ENCODE measurements around the gene INPP5A.
"Not testable (repeated sequence)": the region's sequence is repeated elsewhere in the genome, so short reads cannot be mapped to it uniquely, and the experiment has no call there.

INPP5A gene

GRCh38 chr10:132732518-132732917 is 194.9 kb downstream of the INPP5A start:
- DNase-seq = no peak

- DNase-seq = no peak
These were observed 196.3 kb downstream of the INPP5A start for GRCh38 chr10:132733926-132734325.

DNA sequence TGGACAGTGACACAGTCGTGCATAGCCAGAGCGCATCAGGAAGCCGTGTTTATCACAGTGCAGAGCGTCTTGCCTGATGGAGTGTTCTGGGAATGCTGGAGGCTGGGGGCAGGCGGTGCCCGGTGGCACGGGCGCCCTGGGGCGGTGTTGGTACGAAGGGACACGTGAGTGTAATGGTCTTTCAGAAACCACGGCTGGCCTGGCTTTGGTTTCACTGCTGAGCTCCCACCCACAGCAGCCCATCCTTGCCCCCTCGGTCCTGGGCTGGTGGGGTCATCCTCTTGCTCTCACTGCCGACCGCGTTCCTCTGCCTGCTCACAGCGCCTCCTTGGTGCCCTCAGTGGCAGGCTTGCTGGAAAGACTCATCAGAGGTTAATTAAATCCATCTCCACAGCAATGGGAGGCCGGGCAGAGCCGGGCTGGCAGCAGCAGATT is 197.8 kb downstream of the INPP5A start:
- no peak for DNase-seq

- DNase-seq = no peak
These were observed 198.4 kb downstream of the INPP5A start for GRCh38 chr10:132735923-132736391.

GRCh38 chr10:132737390-132738048 is 199.9 kb downstream of the INPP5A start:
- DNase-seq = no peak

- no peak for DNase-seq
These were observed 201.1 kb downstream of the INPP5A start for GRCh38 chr10:132738454-132739224.

- no peak for DNase-seq
These were observed 201.6 kb downstream of the INPP5A start for GRCh38 chr10:132739225-132739613.

GRCh38 chr10:132740588-132740987 is 203.0 kb downstream of the INPP5A start:
- DNase-seq = no peak

DNA sequence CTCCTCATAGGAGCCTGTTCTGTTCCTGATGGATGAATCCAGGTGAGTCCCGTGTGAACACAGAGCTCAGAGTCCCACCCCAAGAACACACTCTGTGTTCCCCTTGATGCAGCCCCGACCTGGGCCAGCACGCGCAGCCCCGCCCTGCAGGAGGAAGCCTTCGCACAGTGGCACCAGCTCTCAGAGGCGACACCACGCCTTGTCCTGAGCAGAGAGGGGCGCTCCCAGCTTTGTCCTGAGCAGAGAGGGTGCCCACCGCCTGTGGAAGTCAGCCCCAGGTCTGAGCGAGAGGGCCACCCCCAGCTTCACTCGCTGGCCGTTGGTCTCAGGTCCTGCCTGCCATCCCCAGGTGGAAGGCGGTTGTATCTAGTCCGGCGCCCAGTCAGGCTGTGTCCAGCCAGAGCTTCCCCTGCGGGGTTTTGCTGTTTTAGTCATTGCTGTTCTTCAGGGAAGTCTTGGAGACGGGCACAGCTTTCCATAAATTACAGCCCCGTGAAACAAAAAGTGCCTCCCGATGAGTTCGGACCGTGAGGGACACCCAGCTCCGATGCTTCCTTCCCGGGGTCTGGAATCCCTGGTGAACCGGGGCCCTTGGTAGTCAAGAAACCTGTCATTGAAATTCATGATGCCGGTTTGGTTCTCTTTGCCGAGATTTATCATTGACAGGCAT is 204.7 kb downstream of the INPP5A start:
- DNase-seq = no peak

GRCh38 chr10:132742837-132743194 is 205.2 kb downstream of the INPP5A start:
- DNase-seq = no peak

DNA sequence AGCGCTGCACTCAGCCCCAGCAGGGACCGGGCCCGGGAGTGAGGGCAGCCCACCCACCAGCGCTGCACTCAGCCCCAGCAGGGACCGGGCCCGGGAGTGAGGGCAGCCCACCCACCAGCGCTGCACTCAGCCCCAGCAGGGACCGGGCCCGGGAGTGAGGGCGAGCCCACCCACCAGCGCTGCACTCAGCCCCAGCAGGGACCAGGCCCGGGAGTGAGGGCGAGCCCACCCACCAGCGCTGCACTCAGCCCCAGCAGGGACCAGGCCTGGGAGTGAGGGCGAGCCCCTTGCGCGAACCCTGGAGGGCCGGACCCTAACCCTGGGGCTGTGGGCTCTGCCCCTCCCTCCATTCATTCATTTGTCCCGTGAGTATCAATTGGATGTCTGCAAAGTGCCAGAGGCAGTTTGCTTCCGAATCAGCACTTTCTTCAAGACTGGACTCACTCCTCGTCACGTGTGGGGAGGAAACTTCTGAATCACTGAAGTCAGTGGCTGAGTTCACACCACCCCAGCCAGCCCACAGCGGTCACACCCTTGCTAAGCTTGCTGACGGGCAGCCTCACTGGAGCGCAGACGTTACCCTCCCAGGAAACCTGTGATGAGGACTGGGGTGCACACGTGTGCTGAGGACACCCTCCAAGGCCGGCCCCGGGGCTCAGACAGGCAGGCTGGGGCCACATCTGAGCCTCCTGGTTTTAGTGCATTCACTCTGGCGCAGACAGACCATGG is 205.8 kb downstream of the INPP5A start:
- DNase-seq = not testable (repeated sequence)

GRCh38 chr10:132743925-132744490 is 206.4 kb downstream of the INPP5A start:
- DNase-seq = no peak

DNA sequence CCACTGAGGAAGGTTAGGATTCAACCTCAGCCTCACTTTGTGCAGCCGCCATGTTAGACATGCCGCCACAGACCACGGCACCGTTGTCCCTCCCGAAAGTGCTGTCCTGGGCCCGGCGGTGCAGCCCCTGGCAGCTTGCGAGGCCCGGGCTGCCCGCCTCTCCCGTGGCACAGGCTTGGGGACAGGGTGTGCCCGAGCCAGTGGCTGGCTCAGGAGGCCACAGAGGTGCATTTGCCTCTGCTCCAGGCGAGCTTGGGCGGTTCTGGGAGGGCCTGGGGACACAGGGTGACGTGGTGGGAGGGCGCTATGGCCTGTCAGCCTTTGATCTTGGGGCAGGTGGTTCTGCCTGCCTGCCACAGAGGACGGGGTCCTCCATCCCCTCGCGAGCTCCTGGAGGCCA is 207.3 kb downstream of the INPP5A start:
- DNase-seq = no peak

- no peak for DNase-seq
These were observed 207.9 kb downstream of the INPP5A start for GRCh38 chr10:132745511-132745910.

DNA sequence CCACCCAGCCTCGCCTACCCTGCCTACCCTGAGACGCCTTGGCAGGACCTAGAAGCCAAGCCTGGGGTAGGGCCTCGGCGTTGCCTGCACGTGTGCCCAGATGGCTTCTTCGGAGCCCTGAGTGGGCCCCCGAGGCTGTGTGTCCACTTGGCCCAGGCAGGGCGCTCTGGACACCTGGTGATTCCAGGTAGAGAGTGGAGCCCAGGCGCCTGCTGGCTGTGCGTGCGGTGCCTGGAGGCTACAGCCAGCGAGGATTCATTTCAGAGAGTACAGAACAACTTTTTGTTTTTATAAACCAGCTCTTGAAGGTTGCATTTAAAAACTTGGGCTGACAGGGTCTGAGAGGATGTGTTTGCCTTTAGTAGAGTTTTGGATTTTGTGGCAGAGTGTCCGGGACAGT is 208.4 kb downstream of the INPP5A start:
- DNase-seq = no peak

DNA sequence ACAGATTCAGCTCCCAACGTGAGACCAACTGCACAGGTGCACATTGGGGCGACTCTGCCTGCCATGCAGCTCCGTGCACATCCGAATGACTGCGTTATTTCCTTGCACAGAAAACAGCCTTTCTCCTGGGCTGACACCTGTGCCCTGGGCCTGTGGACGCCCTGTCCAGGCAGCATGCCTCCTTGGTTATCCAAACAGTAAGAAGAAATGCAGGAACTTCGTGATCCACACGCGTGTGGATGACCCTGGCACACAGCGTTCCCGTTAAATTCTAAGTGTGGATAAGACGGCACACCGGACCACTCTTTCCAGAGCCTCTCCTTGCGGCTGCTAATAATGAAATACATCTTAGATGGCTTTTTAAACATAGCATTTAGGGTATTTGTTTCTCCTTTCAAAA is 208.8 kb downstream of the INPP5A start:
- DNase-seq = no peak

DNA sequence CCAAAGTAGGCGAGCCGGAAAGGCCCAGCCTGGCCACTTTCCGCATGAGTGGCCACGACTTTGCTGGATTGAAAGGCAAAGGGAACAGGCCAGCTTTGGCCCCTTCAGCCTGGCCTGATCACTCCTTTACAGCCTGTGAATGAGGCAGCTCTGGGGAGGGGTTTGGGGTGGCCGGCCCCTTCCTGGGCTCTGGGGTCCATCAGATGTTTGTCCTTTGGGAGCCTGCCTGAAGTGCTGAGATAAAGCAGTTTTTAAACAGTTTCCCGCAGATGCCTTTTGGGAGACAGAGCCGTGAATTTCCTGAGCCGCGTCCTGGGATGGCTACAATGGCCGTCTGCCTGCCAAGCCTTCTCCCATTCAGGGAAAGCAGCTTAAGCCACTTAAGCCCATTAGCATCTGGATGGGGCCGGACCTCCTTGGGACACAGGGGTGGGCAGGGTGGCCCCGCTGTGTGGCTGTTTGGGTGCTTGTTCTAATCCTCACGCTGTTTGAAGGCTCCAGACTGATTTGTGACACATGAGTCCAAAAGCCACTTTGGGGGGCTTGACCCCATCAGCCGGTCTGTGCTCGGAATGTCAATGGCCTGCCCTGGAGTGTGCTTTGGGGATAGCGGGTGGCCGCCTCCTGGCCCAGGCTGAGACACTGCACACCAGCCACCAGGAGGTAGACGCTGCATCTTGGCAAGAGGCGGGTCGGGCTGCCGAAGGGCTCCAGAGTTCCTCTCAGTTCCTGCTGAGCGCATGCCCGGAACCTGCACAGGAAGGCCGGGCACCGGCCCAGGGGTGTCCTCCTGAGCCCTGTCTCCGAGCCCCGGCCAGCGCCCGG is 209.4 kb downstream of the INPP5A start:
- no peak for DNase-seq

- no peak for DNase-seq
These were observed 210.5 kb downstream of the INPP5A start for GRCh38 chr10:132748135-132748534.

- DNase-seq = no peak
These were observed 211.2 kb downstream of the INPP5A start for GRCh38 chr10:132748545-132749370.

DNA sequence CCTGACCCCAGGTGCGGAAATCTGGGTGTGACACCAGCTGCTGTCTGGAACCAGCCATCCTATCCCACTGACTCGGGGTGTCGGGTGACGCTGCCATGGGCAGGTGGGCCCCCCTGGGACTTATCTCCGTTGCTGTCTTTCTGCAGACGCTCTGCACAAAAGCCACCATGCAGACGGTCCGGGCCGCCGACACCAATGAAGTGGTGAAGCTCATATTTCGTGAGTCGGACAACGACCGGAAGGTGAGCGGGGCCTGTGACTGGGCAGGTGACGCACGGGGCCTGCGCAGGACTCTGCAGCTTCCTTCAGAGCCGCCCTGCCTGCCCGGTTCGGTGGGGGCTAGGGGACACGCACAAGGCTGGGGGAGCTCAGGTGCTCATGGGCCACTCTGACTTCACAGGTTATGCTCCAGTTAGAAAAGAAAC is 211.8 kb downstream of the INPP5A start:
- DNase-seq = no peak

DNA sequence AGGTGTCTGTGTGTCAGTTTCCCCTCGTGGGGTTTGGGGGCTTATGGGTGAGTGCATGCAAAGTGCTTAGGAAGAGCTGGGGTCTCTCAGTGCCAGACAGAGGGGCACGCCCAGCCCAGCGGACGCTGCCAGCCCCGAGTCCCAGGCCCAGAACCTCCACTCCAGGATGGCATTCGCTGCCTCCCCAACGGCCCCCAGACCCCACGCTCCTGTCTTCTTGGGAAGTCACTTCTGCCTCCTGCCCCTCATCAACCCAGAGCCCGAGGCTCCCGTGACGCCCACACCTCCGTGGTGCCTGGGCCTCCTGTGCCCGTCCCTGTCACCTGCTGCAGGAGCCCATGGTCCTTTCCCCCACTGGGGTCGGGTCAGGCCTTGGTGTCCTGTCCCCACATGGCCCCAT is 213.3 kb downstream of the INPP5A start:
- DNase-seq = no peak

All from activated effector memory CD4-positive, alpha-beta T cell treated with Interleukin-2 at 50 U/mL for 16 hours (primary cell).